Cardiac septum (tissue), 1 donor: Measurements from ENCODE around the gene PAPSS2. TPM values are rescaled to one million over a fixed set of nuclear protein-coding genes. Genes with fewer than 3 reads are reported as not detected.
"Not testable (repeated sequence)": the region's sequence is repeated elsewhere in the genome, so short reads cannot be mapped to it uniquely, and the experiment has no call there.

Experiments used
- DNase-seq: peaks from one replicate; pipeline ENCODE4 v3.0.0-alpha.2; 2020; ENCODE audit warnings: low spot score
- intact Hi-C: fragments of 100-400 bp; cut with DNase I; formaldehyde crosslinking; loops from one replicate; pipeline ENCODE4 v1.14.0; 2022
- total RNA-seq: library from RNA; stranded (reverse); fragmentation: NEBNext Ultra II Directional; extraction: Animal tissue kit (Norgen Biotek cat#: 25700); gene quantifications from one replicate; pipeline ENCODE4 v1.2.1, GENCODE V29; 2021
- donor health status: DM: no; HTN: no; CAD: no.

Gene PAPSS2
- total RNA-seq, 1 donor from 2014 or later: 4.6 TPM

DNA sequence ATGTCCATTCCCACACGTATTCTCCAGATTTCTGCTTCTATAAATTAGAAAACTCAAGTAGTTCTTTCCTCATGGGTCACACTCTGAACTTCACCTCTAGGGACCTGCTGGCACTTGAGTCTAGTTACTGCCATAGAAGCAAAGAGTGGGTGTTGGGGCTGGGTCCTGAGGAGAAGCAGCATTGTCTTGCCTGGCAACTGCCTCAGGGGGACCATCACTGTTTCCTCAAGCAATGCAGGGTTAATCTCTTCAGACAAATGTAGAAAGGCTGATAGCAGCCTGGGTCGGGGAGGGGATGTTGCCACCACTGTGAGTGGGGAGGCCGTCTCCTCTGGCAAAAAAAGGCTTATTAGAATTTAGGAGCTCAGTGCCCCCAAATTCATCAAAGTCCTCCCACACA, 20.2 kb upstream of the PAPSS2 start:
- intact Hi-C loops: no loop called here
- DNase-seq: no peak

DNA sequence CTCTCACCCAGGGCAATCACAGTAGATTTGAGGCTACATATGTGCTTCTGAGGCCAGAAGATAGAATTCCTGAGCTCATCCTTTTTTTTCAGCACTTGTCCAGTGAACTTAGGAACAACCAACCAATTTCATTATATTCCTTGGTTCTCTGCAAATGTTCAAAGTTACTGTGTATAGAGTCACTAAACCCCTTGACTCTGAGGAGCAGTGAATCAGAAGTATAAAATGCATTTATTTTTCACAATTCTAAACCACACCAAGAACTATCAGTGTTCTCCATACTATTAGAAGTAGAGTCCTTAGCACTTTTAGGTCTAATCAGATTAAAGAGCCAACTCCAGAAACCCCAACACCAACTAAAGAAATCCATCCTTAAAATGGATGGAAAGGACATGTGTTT, 19.6 kb upstream of the PAPSS2 start:
- intact Hi-C loops: no loop called here
- DNase-seq: no peak

DNA sequence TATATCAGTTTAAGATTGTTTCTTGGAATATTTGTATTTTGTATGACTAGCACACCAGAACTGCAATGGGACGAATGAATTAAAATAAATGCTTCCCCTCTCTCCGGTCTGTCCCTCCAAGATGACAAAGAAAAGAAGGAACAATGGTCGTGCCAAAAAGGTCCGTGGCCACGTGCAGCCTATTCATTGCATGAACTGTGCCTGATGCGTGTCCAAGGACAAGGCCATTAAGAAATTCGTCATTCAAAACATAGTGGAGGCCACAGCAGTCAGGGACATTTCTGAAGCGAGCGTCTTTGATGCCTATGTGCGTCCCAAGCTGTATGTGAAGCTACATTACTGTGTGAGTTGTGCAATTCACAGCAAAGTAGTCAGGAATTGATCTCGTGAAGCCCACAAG, 17.2 kb upstream of the PAPSS2 start:
- no peak for DNase-seq
- intact Hi-C loops: no loop called here

DNA sequence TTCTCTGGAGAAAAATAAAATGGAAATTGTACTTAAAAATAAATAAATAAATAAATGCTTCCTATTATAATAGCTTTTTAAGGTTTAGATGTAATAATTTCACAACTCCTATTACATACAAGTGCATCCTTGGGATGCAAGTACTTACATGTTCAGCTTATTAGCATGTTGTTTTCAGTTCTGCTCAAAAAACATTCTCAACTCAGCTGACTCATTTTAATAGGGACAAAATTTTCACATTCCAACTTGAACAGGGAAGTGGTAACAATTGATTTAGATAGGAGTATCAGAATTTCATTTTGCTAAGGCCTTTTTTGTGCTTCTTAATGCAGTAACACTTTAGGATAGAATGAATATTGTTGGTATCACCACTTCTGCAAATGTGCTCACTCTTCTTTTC, 16.7 kb upstream of the PAPSS2 start:
- DNase-seq: no peak
- intact Hi-C loops: no loop called here

DNA sequence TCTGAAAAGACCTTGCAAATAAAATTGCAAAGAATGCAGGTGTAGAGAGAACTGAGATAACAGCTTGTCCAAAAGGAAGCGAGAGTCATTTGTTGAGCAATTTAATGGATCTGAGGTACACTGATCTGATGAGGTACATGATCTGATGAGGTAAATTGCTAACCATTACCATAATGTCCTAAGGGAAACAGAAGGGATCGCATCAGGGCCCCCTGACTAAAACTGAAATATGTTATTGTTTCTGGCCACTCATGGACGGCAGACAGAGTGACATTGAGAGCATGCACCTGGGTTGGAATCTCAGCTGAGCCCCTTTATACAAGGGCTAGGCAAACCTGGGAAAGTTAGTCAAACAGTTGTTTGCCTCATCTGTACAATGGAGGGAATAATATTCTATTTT, 15.8 kb upstream of the PAPSS2 start:
- DNase-seq: no peak
- intact Hi-C loops: no loop called here

DNA sequence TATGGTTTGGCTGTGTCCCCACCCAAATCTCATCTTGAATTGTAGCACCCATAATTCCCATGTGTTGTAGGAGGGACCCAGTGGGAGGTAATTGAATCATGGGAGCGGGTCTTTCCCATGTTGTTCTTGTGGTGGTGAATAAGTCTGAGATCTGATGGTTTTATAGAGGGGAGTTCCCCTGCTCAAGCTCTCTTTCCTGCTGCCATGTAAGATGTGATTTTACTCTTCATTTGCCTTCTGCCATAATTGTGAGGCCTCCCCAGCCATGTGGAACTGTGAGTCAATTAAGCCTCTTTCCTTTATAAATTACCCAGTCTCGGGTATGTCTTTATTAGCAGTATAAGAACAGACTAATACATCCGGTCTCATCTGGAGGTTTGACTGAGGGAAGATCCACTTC, 15.2 kb upstream of the PAPSS2 start:
- DNase-seq, intact Hi-C loops: not testable (repeated sequence)

DNA sequence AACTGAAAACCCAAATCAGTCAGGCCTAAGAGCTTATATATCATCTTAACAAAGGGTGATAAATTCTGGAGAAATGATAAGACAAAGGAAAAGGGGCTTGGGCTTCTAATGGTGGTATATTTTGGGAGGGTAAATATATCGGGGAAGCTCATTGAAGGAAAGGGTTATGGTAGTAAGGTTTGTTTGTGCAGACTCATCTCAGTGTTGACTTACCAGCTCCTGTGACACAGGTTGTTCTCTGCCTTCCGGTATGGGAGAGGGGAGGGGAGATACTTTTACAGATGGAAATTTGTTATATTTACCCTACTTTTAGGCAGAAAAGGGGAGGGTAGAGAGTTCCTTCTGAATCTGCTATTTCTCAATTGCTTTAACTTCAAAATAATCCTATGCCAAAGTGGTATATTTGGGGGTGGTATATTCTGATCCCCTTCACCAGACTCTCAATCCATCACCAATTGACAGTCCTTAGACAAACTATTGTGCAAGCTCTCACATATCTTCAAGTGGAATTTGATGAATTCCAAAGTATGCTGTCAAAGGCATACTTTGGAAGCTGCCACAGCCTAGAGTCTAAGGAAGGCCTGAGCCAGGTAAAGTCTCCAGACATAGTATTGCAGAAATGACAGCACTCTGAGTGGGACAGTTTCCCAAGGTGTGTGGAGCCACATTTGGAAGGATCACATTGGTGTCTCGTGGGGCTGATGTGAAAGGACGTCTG, 13.3 kb upstream of the PAPSS2 start:
- intact Hi-C loops: no loop called here
- DNase-seq: no peak

DNA sequence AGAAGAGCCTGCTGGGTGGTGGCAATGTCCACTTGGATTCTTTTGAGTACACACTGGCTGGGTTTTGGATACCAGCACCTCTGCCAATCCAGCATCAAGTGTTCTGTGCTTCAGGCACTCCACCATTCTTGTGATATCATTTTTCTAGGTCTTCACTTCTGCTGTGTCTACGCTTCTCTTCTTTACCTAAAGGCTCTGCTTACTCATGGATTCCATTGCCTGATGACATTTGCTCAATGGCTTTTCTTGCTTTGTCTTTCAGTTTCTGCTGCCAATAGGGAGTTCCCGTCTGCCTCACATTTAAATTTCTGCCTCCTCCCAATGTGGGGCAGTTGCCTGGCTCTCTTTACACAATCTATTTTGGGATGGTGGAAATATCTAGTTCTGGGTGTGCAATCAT, 12.7 kb upstream of the PAPSS2 start:
- no peak for DNase-seq
- intact Hi-C loops: no loop called here

DNA sequence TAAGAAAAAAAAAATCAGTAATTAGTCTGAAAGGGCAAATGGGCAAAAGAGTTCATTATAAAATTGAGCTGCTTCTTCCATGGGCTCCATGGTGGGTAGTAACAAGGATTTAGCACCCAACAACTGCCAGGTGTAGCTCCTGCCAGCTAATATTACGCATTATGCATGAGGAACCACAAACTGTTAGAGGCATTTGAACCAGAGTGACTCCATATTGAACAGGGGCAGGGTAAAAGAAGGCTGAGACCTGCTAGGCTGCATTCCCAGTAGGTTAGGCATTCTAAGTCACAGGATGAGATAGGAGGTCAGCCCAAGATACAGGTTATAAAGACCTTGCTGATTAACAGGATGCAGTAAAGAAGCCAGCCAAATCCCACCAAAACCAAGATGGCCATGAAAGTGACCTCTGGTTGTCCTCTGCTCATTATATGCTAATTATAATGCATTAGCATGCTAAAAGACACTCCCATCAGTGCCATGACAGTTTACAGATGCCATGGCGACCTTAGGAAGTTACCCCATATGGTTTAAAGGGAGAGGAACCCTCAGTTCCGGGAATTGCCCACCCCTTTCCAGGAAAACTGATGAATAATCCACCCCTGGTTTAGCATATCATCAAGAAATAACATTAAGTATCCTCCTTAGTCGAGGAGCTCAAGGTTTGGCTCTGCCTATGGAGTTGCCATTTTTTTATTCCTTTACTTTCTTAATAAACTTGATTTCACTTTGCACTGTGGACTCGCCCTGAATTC, 8.7 kb upstream of the PAPSS2 start:
- intact Hi-C loops: loop anchor here (10.0 kb wide), 1 partner anchor 116 kb away; no protein-coding TSS in a partner anchor
- no peak for DNase-seq

DNA sequence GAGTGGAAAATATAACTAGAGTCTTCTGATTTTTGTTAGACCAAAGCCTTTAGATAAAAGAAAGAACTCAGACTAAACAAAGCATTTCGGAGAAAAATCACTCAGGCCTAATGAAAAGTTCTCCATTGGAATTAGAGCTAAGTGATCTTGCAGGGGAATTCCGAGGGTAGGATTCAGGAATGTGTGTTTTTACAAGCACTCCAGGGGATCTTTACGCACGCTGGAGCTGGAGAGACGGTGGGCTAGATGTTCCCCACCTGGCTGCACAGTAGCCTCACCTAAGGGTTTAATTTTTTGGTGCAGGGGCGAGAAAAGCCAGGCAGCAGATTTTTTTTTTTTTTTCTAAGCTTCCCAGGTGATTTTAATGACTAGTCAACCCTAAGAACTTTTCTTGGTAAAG, 7.9 kb upstream of the PAPSS2 start:
- intact Hi-C loops: loop anchor here (10.0 kb wide), 1 partner anchor 117 kb away; no protein-coding TSS in a partner anchor
- no peak for DNase-seq

DNA sequence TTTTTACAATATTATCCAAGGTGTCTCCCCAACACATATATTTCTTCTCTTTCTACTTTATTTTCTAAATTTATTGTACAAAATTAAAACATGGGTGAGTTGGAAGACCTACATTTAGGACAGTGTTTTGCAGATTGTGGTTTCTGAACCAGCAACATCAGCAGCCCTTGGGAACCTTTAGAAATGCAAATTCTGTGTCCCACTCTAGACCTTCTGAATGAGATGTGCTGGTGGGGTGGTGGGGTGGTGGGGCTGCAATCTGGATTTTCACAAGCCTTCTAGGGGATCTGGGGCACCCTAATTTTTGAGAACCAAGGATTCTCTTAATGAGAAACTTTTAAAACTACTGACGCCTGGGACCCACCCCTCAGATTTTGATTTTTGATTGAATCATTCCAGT, 7.4 kb upstream of the PAPSS2 start:
- no peak for DNase-seq
- intact Hi-C loops: loop anchor here (10.0 kb wide), 1 partner anchor 117 kb away; no protein-coding TSS in a partner anchor

DNA sequence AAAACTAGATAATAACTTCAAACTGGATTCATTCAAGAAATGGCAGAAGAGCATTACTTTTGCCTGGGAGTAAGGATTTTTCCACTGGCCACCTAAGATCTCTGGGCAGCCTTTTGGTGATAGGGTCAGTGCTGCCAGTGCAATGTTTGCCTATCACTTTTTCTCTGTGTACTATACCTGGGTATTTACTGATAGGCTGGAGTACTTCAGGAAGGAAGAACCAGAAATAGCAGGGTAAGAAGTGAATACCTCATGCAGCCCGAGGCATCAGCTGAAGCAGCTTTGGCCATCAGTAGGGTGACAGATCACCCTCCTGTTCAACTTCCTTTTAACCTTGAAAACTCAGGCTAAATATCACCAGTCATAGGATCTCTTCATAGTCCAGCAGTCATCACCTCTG, 5.5 kb upstream of the PAPSS2 start:
- intact Hi-C loops: loop anchor here (10.0 kb wide), 1 partner anchor 119 kb away; no protein-coding TSS in a partner anchor
- no peak for DNase-seq

DNA sequence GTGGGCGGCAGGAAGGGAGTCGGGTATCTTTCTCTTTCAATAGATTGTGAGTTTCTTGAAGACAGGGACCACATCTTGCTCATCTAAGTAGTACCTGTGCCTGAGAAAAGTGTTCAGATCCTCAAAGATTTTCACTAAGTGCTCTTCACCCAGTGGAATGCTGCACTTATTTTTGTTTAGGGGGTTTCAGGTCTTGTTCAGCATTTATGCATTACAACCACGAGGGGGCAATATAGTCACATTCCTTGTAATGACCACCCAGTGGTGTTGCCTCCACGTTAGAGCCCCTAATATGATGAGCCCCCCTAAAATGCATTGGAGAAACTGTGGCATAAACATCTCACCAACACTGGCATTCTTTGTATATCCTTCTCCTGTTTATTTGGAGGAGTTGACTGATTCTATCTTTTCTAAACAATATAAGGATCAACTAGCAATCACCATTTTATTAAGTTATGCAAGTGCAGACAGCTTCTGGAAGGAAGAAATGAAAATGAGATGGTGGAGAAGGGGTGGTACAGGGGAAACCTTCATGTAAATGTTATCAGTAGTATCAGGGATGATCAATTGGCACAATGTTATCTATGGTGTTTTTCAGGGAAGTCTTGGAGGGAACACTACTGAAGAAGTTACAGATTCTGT, 3.1 kb upstream of the PAPSS2 start:
- intact Hi-C loops: loop anchor here (1.0 to 10.0 kb wide), 3 partner anchors 79 to 122 kb away; no protein-coding TSS in a partner anchor
- no peak for DNase-seq

DNA sequence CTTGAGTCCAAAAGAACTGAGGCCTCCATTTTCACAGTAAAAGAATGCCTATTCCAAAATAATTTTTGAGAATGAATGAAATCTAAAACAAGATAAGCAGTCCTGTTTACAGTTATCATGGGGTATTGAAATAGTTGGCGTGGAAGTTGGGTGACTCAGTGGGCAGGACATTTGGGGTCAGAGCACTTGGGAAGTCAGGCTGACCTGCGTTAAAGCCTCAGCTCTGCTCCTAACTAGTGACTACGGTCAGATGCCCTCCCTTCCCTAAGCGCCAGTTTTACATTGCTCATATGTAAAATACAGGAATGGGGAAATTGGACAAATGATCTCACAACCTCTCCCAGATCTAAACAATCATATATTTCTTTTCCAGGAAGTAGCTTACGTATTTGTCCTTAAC, 2.3 kb upstream of the PAPSS2 start:
- no peak for DNase-seq
- intact Hi-C loops: loop anchor here (2.0 to 10.0 kb wide), 2 partner anchors 113 to 123 kb away; no protein-coding TSS in a partner anchor

DNA sequence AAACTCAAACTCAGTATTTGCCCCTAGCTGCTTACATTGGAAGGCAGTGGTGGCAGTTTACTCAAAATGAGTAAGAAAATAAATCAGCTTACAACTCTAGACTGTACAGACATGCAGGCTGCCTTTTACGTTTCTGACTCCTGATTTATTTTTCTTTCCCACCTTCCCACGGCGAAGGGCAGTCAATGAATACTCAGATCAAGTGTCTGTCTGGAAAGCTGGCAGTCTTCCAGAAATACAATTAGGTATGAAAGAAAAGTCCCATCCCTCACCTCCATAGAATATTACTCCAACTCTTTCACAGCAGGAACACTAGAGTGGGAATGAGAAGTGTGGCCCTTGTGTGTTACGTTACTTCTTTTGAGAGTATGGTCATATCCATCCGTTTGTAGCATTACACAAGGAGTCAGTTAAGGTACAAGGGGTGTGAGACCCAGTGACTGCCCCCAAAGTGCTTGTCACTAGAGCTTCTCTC, 1.3 kb upstream of the PAPSS2 start:
- intact Hi-C loops: loop anchor here (10.0 kb wide), 1 partner anchor 124 kb away; no protein-coding TSS in a partner anchor
- no peak for DNase-seq

DNA sequence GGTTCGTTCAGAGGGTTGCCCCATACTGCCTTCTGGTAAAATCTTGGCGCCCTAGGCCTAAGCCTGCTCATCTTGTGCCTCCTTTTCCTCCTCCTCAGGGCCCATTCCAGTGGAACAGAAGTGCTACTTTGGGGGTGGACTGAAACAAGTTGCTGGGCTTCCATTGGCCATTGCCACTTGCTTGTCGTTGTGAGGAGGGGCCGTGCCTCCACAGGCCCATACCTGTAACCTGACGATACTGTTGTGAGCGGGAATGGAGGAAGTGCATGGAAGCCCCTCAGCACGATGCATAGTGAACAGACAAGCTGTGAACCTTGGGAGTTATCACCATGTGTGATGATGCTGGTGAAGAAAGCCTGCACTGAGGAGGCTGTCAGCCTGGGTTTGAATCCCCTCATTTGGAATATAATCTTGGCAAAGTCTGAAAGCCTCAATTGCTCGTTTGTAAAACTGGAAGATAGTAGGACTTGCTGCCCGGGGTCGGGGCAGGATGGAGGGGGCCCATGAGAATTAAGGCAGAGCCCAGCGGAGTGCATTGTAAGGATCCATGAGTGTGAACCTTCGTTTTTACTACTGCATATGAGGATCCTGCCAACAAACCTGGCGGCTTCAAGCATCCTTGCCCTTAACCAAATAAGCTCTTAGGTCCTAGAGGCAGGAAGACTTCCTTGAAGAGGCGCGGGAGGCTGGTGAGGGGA, 671 bp upstream of the PAPSS2 start:
- no peak for DNase-seq
- intact Hi-C loops: loop anchor here (10.0 kb wide), 1 partner anchor 124 kb away; no protein-coding TSS in a partner anchor

DNA sequence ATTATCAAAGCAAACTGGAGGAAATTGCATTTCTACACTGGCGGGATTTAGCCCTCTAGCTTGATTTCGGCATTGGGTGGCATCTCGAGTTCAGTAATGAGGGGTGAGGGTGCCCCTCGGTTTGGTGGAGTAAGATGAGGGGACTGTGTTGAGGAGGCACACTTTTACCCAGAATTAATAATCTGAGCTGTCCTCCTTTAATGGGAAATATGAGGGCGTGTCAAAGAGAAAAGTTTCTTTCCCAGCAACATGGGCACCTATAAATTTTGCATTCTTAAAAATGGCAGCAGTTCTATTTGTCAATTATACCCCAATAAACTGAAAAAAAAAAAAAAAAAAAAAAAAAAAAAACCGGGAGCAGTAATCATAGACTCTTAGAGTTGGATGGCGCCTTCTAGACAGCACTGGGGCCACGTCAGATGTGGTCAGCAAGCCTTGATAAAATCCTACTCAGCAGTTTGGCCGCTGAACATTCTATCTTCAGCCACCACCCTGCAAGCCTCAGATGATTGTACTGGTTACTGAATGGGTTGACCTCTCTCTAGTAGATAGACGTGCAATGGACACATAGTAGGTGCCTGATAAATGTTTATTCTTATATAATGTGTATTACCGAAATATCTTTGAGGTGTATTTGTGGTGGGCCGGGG, 931 bp downstream of the PAPSS2 start:
- DNase-seq: no peak
- intact Hi-C loops: no loop called here

DNA sequence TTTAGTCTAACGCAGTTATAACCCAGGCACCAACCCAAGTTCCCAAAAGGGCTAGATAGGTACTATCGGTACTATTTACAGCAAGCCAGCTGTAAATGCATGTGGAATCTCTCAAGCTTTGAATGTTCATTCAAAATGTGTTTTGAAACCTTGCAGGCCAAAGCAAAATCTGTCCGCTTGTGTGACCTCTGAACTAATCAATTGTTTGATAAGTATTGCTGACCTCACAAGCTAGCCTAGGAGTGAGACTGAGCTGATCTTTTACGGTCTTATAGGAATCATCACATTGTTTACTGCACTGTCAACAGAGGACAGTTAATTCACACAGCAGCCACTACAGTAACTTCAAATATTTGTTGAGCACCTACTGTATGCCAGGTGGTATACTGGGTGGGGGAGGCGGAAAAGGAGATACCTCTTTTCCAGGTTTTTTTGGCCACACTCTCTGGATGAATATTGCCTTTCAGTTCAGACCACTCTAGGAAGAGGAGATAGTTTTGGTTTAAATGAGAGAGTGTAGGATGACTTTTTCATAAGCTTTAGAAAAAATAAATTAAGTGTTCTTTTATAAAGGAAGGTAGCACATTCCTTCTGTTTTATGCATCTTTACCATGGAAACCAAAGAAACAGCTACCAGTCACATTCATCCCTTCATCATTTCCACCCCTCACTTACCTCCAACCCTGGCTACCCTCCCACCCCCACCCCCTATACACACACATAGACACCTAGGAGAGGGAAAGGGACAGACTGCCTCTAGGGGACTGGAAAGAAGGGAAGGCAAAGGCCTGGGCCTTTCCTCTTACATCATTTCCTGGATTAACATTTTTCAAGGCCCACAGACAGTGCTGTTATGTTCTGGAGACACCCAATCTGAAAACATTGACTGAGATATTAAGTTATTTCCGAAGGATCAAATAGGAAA, 2.4 kb downstream of the PAPSS2 start:
- intact Hi-C loops: no loop called here
- DNase-seq: no peak
